ENCODE measurements around the gene ZNF205.

The ZNF205 gene

DNA sequence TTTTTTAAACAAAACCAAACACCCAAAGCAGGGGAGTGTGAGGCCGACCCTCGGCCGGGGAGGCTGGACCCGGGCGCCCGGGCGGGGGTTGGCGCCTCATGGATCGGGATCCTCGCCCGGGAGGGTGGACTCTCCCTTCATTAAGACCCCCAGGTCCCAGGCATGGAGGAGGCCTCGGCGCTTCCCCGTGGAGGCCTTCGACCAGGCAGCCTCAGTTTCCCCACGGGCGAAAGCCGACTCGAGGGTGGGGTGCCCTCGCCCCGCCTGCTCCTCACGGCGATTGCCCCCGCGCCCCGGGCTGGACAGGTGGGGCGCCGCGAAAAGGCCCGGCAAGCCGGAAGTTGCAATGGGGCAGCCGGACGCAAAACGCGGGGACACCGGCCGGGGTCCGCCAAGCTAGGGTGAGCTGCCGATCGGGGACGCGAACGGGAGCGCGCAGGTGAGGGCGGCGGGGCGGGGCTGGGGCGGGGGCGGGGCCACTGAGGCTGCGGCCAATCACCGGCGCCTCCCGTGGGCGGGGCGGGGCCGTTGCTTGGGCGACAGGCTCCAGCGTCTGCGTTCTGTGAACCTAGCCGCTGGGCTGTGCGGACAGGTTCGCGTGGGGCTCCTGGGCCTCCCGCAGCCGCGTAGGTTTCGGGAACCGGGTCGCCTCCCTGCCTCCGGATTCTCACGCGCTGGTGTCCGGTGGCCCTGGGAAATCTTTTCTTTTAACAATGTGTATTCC lies 6.0 kb upstream of the ZNF205 start:
- peak; percentile 90 for DNase-seq

DNA sequence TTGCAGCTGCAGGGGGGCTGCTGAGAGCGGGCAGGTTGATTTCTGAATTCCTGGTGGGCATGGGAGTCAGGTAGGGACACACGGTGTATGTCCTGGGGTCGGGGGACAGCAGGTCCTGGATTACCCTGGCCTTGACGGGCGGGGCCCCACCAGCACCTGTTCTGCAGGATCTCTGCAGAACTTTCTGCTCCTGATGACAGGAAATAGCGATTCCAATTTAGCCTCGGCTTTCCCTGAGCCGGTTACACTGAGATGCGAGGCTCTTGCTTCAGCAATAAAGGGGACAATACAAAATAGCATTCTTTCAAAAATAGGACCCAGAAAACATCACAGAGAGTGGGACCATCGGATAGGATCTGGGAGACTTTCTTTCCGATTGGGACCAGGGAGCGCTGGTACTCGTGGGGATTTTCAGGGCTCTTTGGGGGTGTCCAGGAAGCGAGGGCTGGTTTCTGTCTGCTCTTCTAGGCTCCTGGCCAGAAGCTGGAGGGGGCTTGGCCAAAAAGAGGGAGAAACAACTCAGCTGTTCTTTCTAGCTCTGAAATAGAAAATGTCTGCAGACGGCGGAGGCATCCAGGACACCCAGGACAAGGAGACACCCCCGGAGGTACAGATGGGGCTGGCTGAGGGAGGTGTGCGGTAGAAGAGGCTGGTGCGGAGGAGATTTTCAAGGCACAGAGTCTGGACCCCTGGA lies 642 bp downstream of the ZNF205 start:
- DNase-seq = no peak

DNA sequence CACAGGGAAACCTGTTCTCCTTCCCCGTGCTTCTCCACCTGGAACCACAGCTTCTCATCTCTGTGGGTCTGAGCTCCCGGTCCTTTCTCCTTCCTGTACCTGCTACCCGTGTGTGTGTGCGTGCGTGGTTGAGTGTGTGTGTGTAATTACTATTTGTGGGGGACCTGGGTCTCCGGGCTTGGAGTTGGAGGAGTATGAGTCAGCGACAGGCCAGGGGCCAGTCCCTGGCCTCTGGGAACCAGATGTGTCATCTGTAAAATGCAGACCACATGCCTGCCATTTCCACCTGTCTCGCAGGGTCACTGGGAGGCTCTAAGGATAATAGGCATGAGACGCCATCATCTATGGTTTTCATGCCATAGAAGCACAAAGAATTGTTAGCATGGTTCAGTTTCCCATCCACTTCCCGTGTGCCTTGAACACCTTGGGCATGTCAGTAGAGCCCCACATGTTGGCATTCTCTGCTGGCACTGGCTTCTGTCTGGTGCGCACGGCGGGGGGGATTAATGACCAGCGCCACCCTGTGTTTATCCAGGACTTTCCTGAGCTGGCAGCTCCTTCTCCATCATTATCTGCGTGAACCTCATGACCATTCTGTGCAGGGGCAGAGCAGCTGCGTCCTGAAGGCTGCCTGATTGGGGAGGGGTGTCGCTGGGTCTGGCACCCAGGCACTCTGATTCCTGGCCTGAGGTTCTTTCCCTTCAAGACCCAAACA lies 1.5 kb downstream of the ZNF205 start:
- DNase-seq = no peak

DNA sequence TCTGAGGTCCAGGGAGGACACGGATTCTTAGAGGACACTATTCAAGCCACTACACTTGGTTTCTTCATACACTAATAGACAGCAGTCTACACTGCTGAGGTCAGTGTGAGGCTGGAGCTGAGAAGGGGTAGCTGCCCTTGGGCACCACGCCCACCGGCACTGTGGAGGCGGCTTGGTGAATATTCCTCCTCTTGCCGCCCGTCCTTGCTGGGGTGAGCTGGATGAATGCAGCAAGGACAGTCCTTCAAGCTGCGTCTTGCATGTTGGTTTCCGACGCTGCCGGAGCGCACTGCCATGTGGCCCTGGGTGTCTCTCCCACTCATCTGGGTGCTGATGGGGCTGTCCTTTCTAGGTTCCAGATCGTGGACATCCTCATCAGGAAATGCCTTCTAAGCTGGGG lies 2.6 kb downstream of the ZNF205 start:
- DNase-seq = no peak

DNA sequence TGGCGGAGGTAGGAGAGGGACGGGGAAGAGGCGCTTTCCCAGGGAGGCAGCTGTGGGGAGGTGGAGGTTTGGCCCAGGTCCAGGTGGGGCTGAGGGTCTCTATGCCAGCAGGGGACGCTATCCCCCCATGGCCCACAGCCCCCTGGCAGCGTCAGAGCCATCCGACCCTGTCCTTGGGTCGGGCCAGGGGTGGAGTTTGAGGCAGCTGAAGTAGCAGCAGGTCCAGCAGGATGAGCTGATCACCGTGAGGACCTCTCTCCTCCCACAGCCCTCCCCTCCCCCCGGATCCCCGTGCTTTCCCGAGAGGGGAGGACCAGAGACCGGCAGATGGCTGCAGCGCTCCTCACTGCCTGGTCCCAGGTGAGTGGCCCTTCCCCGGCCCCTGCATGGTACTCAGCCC lies 3.2 kb downstream of the ZNF205 start:
- DNase-seq = no peak

DNA sequence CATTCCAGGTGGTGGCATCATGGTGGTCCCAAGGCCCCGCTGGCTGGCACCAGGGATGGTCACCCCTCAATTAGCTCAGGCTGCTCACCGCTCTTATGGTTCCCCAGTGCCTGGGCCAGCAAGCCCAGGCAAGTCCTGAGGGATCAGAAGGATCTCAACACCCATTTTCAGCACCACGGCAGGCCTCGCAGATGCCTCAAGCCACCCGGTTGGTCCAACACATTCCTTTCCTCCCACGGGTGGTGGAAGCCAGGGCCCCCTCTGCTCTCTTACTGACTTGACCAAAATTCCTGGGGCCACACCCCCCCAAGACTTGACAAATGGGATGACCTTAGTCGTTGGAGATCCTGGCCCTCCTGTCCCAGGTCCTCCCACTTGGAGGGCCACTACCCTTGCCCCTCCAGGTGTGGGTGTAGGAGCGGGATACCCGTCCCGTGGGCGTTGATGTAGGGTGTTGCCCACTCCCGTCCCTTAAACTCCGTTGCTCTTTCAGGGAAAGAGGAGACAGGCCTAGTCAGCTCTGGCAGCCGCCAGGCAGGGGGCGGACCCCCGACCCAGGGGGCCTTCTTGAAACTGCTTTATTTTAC lies 5.9 kb downstream of the ZNF205 start:
- no peak for DNase-seq

DNA sequence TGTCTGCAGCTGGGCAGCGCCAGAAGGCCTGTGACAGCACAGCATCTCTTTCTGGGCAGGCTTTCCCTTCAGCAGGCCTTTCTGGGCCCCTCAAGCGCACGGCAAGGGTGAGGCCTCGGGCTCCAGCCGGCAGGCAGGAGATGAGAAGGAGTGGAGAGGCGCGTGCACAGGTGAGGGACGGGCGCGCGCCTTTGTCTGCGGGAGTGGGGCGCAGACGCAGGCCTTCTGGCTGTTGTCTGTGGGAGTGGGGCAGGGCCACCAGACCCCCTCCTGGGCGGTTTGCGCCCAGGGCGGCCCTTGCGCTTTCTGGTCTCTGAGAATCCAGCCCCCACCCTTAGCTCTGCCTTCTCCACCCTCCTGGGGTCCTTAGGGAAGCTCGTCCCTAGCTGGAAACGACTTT lies 6.5 kb downstream of the ZNF205 start:
- DNase-seq = no peak

DNA sequence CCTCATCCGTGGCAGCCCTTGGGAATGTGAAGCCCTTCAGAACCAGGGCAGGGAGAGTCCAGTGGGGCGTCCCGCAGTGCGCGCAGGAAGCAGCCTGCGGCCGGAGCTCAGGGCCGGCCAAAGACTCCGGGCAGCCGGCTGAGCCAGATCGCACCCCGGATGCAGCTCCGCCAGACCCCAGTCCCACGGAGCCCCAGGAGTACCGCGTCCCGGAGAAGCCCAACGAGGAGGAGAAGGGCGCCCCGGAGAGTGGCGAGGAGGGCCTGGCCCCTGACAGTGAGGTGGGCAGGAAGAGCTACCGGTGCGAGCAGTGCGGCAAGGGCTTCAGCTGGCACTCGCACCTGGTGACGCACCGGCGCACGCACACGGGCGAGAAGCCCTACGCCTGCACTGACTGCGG lies 6.9 kb downstream of the ZNF205 start:
- no peak for DNase-seq

DNA sequence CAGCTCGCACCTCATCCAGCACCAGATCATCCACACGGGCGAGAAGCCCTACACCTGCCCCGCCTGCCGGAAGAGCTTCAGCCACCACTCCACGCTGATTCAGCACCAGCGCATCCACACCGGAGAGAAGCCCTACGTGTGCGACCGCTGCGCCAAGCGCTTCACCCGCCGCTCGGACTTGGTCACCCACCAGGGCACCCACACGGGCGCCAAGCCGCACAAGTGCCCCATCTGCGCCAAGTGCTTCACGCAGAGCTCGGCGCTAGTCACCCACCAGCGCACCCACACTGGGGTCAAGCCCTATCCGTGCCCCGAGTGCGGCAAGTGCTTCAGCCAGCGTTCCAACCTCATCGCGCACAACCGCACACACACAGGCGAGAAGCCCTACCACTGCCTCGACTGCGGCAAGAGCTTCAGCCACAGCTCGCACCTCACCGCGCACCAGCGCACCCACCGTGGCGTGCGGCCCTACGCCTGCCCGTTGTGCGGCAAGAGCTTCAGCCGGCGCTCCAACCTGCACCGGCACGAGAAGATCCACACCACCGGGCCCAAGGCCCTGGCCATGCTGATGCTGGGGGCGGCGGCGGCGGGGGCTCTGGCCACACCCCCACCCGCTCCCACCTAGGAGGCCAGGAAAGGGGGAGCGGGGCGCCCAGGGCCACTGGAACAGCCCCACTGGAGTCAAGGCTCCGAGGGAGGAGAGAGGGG lies 7.5 kb downstream of the ZNF205 start:
- DNase-seq = no peak

DNA sequence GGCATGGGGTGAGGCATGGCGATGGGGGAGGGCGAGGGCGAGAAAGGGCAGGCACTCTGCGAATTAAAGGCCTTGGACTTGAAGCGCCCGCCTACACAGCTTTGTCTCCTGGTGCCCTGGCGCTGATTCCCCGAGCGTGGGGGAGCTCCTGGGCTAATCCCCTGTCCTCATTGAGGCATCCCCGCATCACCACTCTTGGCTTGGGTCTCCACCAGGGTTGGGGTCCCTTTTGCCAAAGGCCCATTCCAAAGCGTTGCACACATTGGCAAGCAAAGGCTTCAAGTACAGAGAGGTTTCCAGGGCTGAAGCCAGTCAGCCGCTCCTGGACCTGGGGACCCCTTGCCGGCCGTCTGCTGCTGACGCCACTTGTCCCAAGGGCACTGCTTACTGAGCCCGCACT lies 8.0 kb downstream of the ZNF205 start:
- DNase-seq = no peak

DNA sequence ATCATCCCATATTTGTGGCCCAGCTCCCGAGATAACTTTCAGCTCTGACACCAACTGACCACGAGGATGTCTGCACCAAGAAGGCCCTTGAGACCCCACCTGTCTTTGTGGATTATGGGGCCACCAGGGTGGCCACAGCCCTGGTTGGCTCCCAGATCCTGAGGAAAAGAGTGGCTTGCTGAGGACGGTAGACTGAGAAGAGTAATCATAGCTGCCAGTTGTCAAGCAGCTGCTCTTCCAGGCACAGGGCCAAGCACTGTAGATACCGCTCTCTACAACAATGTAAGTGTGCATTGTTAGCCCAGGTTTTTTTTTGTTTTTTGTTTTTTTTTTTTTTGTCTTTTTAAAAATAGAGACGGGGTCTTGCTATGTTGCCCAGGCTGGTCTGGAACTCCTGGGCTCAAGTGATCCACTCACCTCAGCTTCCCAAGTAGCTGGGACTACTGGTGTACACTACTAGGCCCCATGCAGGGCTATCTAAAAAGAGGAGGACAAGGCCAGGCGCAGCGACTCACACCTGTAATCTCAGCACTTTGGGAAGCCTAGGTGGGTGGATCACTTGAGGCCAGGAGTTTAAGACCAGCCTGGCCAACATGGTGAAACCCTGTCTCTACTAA lies 9.6 kb downstream of the ZNF205 start:
- peak; percentile 20 for DNase-seq

DNA sequence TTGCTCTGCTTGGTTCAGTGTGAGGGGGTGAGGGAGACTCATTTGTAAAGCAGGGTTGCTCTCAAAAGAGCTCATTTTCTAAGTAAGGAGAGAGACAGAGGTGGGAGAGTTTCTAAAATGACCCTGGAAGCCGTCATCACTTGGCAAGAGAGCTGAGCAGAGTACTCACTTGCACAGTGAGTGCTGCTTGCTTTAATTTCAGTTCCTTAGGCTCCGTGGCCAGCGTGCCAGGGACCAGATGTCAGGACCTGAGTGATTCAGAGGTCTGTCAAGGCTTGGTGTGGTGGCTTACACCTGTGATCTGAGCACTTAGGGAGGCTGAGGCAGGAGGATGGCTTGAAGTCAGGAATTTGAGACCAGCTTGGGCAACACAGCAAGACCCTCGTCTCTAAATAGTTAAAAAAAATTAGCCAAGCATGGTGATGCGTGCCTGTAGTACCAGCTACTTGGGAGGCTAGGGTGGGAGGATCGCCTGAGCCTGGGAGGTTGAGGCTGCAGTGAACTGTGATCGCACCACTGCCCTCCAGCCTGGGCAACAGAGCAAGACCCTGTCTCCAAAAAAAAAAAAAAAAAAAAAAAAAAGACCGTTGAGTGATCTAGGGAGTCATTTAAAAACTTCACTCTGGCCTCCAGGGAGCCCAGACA lies 10.7 kb downstream of the ZNF205 start:
- no peak for DNase-seq

DNA sequence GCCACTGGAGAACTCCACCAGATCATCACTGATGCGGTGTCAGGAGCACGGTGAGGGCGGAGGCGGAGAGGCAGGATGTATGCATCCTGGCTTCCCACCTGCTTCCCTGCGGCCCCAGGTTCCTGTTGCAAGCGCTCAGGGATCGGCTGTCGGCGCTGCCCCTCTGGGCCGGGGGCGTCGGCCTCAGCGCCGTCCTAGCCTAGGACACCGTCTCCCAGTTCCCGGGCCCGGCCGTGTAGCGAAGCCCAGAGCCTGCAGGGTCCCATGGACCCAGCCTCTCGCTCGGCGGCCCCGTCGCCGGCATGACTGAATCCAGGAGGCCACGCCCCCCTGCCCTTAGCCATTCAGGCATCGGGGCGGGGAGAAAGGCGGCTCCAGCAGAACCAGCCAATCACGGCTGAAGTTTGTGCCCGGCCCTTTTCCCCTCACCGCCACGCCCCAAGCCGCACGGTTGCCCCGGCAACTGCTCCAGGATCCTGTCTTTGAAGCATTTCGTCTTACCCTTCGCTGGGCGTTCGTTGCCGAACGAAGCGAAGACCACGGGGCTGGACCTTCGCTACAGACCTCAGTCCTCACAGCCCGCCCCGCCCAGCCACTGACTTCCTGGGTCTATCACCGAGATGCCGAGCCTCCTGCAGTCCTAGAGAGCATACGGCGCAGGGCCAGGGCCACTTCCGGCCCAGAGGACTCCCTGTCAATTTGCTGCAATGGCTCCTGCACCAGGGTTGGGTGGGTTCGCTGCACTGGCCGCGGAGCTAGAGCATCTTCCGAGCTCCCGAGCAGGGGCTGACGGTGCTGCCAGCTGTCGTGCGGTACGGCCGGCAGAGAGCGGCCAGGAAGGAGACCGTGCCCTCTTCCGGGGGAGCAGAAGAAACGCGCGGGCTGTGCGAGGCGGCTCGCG lies 11.8 kb downstream of the ZNF205 start:
- DNase-seq = peak; percentile 94

DNA sequence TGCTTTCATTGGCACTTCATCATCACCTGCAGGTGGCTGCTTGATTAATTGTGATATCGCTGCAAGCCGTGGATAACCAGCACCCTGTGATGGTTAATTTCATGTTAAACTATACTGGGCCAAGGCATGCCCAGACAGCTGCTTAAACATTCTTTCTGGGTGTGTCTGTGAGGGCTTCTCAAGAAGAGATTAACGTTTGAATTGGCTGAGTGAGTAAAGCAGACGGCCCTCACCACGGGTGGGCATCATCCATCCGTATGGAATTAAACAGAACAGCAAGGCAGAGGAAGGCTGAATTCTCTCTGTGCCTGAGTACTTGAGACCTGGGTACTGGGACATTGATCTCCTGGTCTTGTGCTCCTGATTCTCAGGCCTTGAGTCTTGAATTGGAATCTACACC lies 15.4 kb downstream of the ZNF205 start:
- DNase-seq = no peak

DNA sequence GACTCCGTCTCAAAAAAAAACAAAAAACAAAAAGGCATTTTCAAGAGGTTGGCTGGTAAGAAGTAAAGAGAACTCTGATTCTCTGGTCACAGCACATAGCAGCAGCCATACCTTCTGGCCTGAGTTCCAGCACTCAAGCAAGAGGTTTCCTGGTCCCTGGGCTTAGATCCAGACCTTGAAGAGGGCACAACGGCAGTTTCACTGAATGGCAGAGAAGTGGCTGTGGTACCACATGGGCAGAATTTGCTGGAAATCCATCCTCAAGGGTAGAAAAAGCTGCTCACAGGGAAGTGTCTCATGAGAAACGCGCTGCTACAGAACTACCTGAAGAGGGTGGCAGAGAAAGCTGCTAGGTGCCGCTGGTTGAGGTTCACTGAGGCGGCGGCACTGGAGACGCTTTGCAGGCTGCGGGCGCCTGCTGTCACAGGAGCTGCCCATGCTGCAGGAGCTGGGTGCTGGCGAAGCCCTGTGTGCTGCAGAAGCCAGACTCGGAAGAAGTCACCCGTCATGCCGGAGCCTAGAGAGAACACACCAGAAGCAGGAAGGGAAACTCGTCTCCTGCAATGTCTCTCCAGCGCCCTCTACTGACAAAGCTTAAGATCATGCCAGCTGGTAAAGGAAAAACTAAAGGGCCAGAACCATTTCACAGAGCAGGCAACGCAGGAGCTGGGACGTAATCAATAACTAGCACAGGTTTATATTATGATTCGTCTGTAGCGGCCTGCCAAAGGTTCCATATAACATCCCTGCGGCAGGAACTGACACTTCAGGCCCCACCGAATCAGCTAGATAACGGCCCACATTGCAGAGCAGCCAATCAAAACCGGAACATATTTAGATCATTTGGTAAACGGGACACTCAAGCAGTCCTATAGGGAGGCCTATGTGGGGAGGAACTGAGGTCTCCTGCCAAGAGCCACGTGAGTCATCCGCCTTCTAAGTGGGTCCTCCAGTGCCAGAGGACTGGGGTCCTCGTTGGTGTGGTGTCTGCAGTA lies 17.0 kb downstream of the ZNF205 start:
- peak; percentile 52 for DNase-seq

DNA sequence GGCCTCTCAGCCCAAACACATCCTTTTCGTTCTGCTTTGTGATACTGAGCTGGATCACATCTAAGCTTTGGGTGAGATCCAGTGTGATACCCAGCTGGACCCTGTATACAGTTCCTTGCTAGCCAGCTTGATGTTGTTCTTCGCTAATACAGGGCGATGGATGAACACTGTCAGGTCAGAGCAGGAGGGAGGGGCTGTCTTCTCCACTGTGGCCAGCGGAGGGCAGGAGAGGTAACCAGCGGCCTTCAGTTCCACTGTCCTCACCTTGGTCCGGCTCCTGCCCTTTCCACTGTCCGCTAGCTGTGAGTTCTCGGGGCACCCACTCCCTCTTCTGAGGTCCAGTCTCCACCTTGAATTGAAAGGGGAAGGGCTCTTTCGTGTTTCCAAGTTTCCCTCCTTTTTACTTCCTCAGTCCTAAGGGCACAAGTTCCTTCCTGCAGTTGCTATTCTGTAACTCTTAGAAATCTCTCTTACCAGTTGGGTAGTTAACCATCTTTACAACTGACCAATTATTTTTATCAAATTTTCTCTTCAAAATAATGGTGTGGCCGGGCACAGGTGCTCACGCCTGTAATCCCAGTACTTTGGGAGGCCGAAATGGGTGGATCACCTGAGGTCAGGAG lies 19.5 kb downstream of the ZNF205 start:
- DNase-seq = peak; percentile 27

DNA sequence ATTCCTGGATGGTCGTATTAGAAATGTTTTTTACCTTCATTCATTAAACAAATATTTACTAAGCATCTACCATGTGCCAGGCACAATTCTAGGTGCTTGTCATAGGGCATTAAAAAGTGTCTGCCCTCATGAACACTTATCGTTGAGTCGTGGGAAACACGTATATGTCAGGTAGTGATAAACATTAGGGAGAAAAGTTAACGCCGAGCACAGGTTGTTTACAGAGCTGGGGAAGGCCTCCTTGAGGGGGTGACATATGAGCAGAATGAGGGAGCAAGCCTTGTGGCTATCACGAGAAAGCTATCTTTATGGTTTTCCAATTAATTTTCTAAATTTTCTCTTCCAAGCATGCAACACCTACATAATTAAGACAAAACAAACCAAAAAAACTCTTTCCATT lies 21.5 kb downstream of the ZNF205 start:
- DNase-seq = no peak

DNA sequence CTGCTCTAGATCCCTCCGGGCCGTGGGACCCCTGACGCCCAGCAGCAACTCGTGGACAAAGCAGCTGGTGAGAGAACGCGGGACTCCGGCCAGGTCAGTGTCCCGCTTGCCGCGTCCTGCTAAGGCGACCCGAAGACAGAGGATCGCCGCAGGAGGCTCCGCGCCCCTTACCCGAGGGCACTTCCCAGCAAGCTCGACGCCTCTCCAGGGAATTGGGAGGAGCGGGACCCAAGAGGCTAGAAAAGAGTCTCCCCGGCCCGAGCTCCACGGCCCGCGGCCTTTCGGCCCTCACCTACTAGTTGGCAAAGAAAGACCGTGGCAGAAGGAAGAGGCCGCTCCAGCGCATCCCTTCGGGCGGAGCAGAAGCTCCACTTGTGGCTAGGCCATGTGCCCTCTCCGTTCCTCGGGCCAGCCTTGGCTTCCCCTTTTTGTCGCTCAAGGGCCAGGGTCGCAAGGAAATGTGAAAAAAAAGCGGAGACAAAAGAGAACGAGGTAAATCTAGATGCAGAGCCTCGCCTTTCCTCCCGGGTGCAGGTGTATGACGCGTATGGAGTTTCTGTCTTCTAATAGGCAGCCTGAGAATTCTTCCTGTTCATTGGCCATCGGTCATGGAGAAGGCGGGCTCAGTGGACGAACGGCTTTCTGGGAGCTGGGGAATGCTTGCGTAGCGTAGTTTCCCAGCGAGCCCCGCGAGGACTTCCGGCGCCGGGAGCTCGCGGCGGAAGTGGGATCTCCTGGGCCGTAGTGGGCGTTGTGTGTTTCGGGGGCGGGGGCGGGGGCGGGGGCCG lies 22.1 kb downstream of the ZNF205 start, which contains the start of gene ZNF213:
Gene ZNF213 (plus strand): TSS at position 692 of the 788 bp plus-strand sequence. CDS start 2,252 bp downstream, outside the sequence.
- peak; percentile 99 for DNase-seq
